HCT116 (cell line): Measurements from ENCODE around the gene GRIFIN.

Experiments
- CTCF ChIP-seq, 3 experiments: fragments of 200-600 bp in 1 of 3; sonication (generic) in 1 of 3; IDR thresholded peaks in 2 of 3; conservative IDR thresholded peaks in 1 of 3; 2 replicates each; pipeline ENCODE4 v1.5.1; 2012 to 2017; ENCODE audit warnings: low read depth in 2 of 3, low read length in 2 of 3, antibody characterized with exemption in 1 of 3, borderline replicate concordance in 1 of 3, control low read depth in 1 of 3, mild to moderate bottlenecking in 1 of 3, mixed read lengths in 1 of 3, mixed run types in 1 of 3, moderate library complexity in 1 of 3; ENCODE audit not compliant: insufficient read depth in 1 of 3
- EGR1 ChIP-seq: IDR thresholded peaks from 2 replicates; pipeline ENCODE4 v1.6.1; 2012; ENCODE audit warnings: low read depth
- JUND ChIP-seq: IDR thresholded peaks from 2 replicates; pipeline ENCODE4 v1.6.1; 2012
- POLR2A ChIP-seq: IDR thresholded peaks from 2 replicates; pipeline ENCODE4 v1.7.0; 2011; ENCODE audit warnings: borderline replicate concordance; ENCODE audit not compliant: insufficient read depth, insufficient read length; ENCODE audit errors: extremely low read depth
- POLR2AphosphoS5 ChIP-seq: IDR thresholded peaks from 2 replicates; pipeline ENCODE4 v1.6.1; 2011; ENCODE audit warnings: mild to moderate bottlenecking, low read depth, low read length, moderate library complexity
- REST ChIP-seq: IDR thresholded peaks from 2 replicates; pipeline ENCODE4 v1.6.1; 2012; ENCODE audit warnings: low read depth
- SIN3A ChIP-seq: IDR thresholded peaks from 2 replicates; pipeline ENCODE4 v1.6.1; 2012; ENCODE audit warnings: low read depth
- SP1 ChIP-seq: IDR thresholded peaks from 2 replicates; pipeline ENCODE4 v1.6.1; 2012; ENCODE audit warnings: low read depth
- ZFX ChIP-seq: fragments of 450-650 bp; IDR thresholded peaks from 2 replicates; pipeline ENCODE4 v1.6.1; 2017
- ZNF274 ChIP-seq: fragments of 200-500 bp; sonication (Bioruptor generic); IDR thresholded peaks from 2 replicates; pipeline ENCODE4 v1.6.1; 2014; ENCODE audit warnings: mild to moderate bottlenecking, low read depth, low read length, inconsistent platforms

- TF ChIP-seq SIN3A = no peak
- TF ChIP-seq CTCF (IDR thresholded peaks at IDR 0.05 in 2 of 3, conservative IDR thresholded peaks at IDR 0.05 in 1 of 3; ENCODE audit: borderline replicate concordance in 1 of 3, insufficient read depth in 1 of 3, low read depth in 2 of 3, low read length in 2 of 3) = no peak
- TF ChIP-seq SP1 = no peak
- TF ChIP-seq REST = no peak
- TF ChIP-seq ZNF274 = no peak
- TF ChIP-seq EGR1 = no peak
- TF ChIP-seq POLR2A = no peak
- TF ChIP-seq POLR2AphosphoS5 = no peak
- TF ChIP-seq JUND = no peak
- no peak for TF ChIP-seq ZFX
Observed at GRCh38 chr7:2507208-2507916, 31.2 kb upstream of the GRIFIN start.
